Aorta (tissue), 4 donors: ENCODE measurements around the gene OR7E24. TPM values are rescaled to one million over a fixed set of nuclear protein-coding genes. Genes with fewer than 3 reads are reported as not detected.

Experiments
- polyA plus RNA-seq, 2 donors: library from polyadenylated mRNA; stranded (reverse); fragments of 200-250 nt; gene quantifications; one replicate each; pipeline ENCODE4 v1.2.3, GENCODE V29; 2013
- total RNA-seq, 2 donors: library from RNA; stranded (reverse); fragmentation: NEBNext Ultra II Directional; extraction: Animal tissue kit (Norgen Biotek cat#: 25700); gene quantifications; one replicate each; pipeline ENCODE4 v1.2.1, GENCODE V29; 2021
- donor health status: healthy with polysubstance abuse.
- donor health status: Bipolar disorder and iron deficiency.
- donor health status: DM: no; HTN: no; CAD: no.
- donor health status: DM: yes; HTN: yes; CAD: no.

The OR7E24 gene
- total and polyA plus RNA-seq, 4 donors: not detected

Other genes with a start within 250 kb of the OR7E24 start
- under 1 TPM; 0.03 to 0.45 TPM for gene MUC16, start 240.5 kb upstream of the OR7E24 start, total RNA-seq
- not detected for gene MUC16, start 240.5 kb upstream of the OR7E24 start, polyA plus RNA-seq
- not detected for gene OR1M1, start 163.9 kb upstream of the OR7E24 start, total RNA-seq
- not detected for gene OR1M1, start 163.9 kb upstream of the OR7E24 start, polyA plus RNA-seq
- not detected for gene OR7G2, start 143.5 kb upstream of the OR7E24 start, total RNA-seq
- gene OR7G2, start 143.5 kb upstream of the OR7E24 start, polyA plus RNA-seq: not detected
- not detected for gene OR7G1, start 135.2 kb upstream of the OR7E24 start, total RNA-seq
- gene OR7G1, start 135.2 kb upstream of the OR7E24 start, polyA plus RNA-seq: not detected
- not detected for gene OR7G3, start 124.0 kb upstream of the OR7E24 start, total RNA-seq
- not detected for gene OR7G3, start 124.0 kb upstream of the OR7E24 start, polyA plus RNA-seq
- 10 to 100 TPM; 22.6 to 24.6 TPM for gene ZNF317, start 110.5 kb upstream of the OR7E24 start, total RNA-seq
- 10 to 100 TPM; 14.9 to 16.5 TPM for gene ZNF317, start 110.5 kb upstream of the OR7E24 start, polyA plus RNA-seq
- not detected for gene OR7D2, start 72.0 kb upstream of the OR7E24 start, total RNA-seq
- not detected for gene OR7D2, start 72.0 kb upstream of the OR7E24 start, polyA plus RNA-seq
- gene OR7D4, start 31.3 kb upstream of the OR7E24 start, total RNA-seq: not detected
- gene OR7D4, start 31.3 kb upstream of the OR7E24 start, polyA plus RNA-seq: not detected
- 10 to 100 TPM; 12.1 to 12.4 TPM for gene ZNF699, start 58.9 kb downstream of the OR7E24 start, total RNA-seq
- gene ZNF699, start 58.9 kb downstream of the OR7E24 start, polyA plus RNA-seq: 1 to 10 TPM; 1.6 to 2.5 TPM
- gene ZNF559, start 73.2 kb downstream of the OR7E24 start, total RNA-seq: 10 to 100 TPM; 15.4 to 31.1 TPM
- 10 to 100 TPM in 1 of 2 donors, 1 to 10 TPM in 1; 8.1 to 19.4 TPM for gene ZNF559, start 73.2 kb downstream of the OR7E24 start, polyA plus RNA-seq
- gene ZNF177, start 112.1 kb downstream of the OR7E24 start, total RNA-seq: 1 to 10 TPM; 2.0 to 3.6 TPM
- gene ZNF177, start 112.1 kb downstream of the OR7E24 start, polyA plus RNA-seq: 1 to 10 TPM in 1 of 2 donors, not detected in 1; 5.1 TPM
- 10 to 100 TPM; 28.2 to 35.1 TPM for gene ZNF266, start 184.6 kb downstream of the OR7E24 start, total RNA-seq
- gene ZNF266, start 184.6 kb downstream of the OR7E24 start, polyA plus RNA-seq: 10 to 100 TPM in 1 of 2 donors, 1 to 10 TPM in 1; 4.4 to 48.3 TPM
- gene ZNF560, start 247.7 kb downstream of the OR7E24 start, total RNA-seq: not detected
- gene ZNF560, start 247.7 kb downstream of the OR7E24 start, polyA plus RNA-seq: not detected